Femur (tissue), 1 donor: Measurements from ENCODE around the gene CAMK2D.

ENCODE experiments used
- DNase-seq: peaks from one replicate; pipeline ENCODE4 v3.0.0-alpha.2; 2017

The CAMK2D gene

DNA sequence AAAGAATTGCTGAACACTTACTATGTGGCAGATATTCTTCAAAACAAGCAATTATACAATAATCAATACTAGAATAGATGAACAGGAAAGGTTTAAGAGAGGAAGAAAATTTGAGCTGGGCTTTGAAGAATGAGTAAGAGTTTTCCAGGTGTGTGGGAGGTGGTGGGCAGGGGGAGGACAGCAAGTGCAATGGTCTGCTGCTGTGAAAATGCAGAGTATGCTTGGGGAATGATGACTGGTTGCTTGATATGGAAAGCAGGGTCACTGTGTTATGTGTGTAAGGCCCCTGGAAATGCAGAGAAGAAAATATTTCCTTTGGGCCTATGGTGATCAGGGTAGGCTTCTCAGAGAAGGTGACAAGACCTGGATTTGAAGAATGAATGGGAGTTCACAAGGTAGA is 300.3 kb downstream of the CAMK2D start:
- no peak for DNase-seq

DNA sequence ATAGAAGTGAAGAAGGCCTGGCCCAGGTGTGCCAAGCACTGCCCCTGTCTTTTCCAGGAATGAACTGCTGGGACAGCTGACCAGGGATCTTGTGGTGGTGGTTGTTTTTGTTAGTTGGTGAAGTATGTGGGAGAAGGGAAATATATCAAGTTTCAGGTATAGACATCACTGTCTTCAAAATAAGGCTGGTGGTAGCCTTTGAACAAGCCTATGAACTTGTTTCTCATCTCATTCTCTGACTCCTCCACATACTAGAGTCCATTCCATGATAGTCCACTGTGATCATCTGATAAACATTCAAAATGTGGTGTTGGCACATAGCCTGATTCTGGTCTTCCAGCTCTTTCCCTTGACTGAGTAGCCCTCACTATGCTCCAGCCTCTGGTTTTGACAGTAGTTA is 303.7 kb downstream of the CAMK2D start:
- no peak for DNase-seq

DNA sequence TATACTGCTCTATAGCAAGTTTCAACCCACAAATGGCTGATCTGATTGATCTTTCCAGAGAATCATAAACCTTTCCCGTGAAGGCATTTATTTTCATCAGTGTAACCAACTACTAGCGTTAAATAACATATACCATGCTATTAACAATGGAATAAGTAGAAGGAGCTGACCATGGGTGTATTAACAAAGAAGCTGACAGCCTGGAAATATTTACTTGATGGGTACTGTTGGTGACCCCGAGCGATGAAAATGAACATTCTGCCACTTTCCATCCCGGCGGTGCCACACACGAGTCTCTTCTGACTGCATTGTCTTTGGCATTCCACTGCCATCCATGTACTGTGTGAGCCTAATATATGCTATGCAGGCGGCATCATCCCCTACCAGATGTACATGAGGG is 304.4 kb downstream of the CAMK2D start:
- no peak for DNase-seq

- DNase-seq: no peak
Observed at GRCh38 chr4:113455061-113455460, 306.5 kb downstream of the CAMK2D start.

- DNase-seq: no peak
Observed at GRCh38 chr4:113452868-113453620, 308.5 kb downstream of the CAMK2D start.

GRCh38 chr4:113452152-113452551 is 309.4 kb downstream of the CAMK2D start:
- no peak for DNase-seq

GRCh38 chr4:113450295-113451080 is 311.1 kb downstream of the CAMK2D start:
- no peak for DNase-seq

DNA sequence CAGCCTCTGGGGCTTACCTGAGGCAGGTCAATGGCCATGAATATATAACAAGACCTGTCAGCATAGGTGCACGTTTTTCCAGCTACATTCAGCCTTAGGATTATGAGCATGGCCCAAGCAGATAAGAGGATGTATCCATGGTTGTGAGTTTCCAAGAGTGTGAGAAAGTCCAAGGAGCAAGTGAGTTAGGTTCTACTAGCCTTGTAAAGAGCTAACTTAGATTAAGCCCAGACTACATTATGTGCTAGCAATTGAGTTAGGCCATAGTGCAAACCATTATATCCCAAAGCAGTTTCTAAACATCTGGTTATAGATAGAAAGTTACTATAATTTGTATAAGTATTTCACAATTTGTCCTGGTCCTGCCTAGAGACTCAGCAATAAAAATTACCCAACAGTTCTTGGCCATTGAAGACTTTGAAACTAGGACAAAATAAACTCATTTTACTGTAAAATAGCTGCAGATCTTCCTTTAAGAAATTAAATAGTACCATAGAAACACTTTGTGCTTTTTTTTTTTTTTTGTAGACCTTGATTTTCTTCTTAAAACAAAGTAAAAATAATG is 312.0 kb downstream of the CAMK2D start:
- DNase-seq: no peak

GRCh38 chr4:113447769-113448168 is 313.8 kb downstream of the CAMK2D start:
- DNase-seq: no peak

- no peak for DNase-seq
Observed at GRCh38 chr4:113447061-113447460, 314.5 kb downstream of the CAMK2D start.

GRCh38 chr4:113446019-113446418 is 315.5 kb downstream of the CAMK2D start:
- no peak for DNase-seq

- DNase-seq: peak; percentile 38
Observed at GRCh38 chr4:113445286-113445685, 316.3 kb downstream of the CAMK2D start.

DNA sequence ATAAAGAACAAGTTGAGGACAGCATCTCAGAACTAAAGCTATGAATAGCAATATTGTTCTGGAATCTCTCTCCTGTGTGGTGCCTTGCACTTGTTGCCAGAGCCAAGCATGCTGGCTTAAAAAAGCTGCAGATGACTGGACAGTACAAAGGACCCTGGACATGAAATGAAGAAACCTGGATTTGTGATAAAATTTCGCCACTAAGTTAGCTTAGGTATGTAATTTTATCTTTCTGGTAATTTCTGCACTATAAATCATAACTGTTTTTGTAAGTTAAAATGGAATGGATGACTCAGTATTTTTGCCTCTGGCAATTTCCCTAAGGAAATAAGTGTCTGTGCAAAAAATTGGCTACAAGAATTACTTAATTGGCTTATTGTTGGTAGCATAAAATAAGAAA is 317.2 kb downstream of the CAMK2D start:
- no peak for DNase-seq

- no peak for DNase-seq
Observed at GRCh38 chr4:113442826-113443225, 318.7 kb downstream of the CAMK2D start.

GRCh38 chr4:113440371-113440770 is 321.2 kb downstream of the CAMK2D start:
- DNase-seq: no peak

DNA sequence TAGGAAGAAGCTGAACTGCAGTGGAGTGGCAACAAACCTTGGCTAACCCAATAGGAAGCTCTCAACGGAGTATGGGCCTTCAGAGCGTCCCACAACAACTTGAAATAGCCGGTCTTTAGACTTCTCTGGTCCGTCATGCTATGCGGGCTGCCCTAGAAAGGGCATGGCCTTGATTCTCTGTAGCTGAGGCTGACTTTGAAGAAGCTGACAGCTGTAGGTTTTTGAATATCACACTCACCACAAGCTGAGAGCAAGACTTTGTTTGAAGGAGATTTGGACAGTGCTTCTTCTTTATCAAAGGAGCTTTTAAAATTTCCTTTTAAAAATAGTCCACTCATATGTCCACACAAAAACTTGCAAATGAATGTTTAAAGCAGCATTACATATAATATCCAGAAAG is 322.9 kb downstream of the CAMK2D start:
- no peak for DNase-seq

DNA sequence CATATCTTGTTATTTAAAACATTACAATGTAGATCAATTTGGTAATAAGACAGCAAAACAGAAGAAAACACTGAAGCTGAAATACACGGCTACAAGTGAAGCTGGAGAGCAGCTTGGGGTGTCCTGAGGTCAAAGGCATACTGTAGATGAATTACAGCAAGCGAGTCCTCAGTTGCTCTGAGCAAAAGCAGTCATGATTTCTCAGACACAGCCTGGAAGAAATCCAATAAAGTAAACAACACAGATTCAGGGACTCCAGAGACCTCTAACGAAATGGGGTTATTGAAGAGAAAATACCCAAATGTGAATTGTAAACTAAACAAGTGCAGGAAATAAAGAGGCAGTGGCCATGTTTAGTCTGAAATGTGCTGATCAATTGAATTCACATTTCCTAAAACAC is 324.4 kb downstream of the CAMK2D start:
- no peak for DNase-seq

DNA sequence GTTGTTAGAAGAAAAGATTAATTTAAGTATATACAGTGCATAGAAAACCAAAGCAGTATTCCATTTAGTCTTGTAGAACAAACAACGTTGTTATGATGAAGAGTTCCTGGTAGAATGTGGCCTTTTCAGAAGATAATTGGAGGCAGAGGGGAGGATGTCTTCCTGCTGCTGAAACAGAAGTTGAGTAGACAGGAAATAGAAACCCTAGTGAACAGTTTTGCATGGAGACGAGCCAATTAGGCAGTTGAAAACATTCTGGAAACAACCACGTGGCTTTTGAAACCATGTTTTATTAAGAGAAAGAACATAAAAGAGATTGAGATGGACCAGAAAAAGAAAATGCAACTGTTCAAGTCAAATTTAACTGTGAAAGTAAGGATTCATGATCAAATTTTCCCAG is 325.2 kb downstream of the CAMK2D start:
- DNase-seq: peak; percentile 41

GRCh38 chr4:113435893-113436292 is 325.6 kb downstream of the CAMK2D start:
- DNase-seq: peak; percentile 55

- no peak for DNase-seq
Observed at GRCh38 chr4:113434247-113434587, 327.3 kb downstream of the CAMK2D start.

DNA sequence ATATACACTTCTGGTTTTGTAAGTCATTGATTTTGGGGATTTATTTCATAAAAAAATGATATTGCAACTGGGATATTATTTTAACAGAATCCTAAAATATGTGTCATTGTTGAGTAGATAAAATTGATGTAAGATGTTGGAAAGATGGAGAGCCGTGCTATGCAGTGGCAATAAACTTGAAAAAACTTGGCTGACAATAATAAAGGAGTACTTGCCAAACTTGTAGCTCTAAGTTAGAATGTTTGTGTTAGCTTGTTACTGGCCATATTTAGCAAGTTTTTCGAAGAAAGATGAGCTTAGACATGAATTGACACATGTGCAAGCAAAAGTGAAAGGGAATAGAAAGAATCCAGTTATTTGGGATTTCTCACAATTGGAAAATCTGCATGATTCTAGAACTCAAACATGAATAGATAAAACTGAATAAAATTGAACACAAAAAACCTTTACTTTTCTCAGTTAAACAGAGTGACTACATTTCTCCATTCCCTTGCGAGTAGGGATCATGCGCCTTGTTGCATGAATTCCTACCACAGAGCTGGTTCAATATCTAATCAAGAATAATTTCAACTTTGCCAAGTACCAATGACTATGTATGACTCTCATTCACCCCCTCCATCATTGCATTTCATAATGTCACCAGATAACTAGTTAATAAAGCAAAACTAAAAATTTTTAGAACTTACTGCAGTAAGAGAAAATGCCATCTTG is 327.8 kb downstream of the CAMK2D start:
- DNase-seq: no peak

DNA sequence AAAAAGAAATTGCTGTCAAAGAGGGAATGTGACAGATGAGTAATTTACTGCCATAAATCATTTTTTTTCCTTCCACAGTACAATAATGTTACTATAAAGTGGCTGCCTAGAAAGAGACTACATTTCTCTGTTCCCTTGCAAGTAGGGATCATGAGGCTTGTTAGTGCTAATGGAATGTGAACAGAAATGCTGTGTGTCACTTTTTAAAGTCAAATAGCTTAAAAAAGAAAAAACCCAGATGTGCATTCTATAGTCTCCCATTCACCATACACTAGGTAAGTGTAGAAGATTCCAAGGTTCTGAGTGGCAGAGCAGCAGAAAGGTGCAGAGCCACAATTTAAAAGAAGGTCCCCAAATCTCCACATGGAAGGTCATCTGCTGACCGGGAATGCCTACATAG is 328.4 kb downstream of the CAMK2D start:
- no peak for DNase-seq

DNA sequence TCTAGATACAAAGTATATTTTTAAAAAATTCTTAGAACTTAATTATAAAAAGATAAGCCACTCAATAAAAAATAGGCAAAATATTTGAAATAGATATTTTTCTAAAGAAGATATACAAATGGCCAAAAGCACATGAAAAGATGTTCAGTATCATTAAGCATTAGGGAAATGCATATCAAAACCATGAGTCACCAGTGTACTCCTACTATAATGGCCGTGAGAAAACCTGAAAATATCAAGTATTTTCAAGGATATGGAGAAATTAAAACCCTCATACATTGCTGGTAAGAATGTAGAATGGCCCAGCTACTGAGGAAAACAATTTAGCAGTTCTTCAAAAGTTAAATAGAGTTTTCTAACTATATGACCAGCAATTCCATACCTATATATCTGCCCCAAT is 337.9 kb downstream of the CAMK2D start:
- DNase-seq: no peak

DNA sequence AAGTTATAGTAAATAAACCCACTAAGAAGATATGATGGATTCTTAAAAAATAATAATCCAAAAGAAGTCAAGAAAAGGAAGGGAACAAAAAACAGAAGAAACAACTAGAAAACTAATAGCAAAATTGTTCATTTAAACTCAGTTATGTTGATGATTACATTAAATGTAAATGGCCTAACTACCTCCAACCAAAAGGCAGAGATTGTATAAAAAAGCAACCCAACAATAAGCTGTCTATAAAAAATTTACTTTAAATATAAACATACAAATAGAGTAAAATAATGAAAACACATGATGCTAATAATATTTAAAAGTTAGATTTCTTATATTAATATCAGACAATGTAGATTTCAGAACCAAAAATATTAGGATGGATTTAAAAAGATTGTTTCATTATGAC is 340.6 kb downstream of the CAMK2D start:
- DNase-seq: no peak
